Mesenchymal stem cell (in vitro differentiated cells and primary cell): ENCODE results near the gene C1QL1.

Experiments used
- DNase-seq: peaks from one replicate; pipeline ENCODE4 v3.0.0-alpha.2; 2013
- H2AFZ ChIP-seq: one replicate; pipeline ENCODE4 v1.6.1; 2013; ENCODE audit warnings: low read depth, mild to moderate bottlenecking, control low read depth, inconsistent platforms, low read length, moderate library complexity
- H2AK5ac ChIP-seq: 2 replicates; pipeline ENCODE4 v1.6.1; 2013; ENCODE audit warnings: low read length, moderate library complexity, mild to moderate bottlenecking, inconsistent platforms; ENCODE audit not compliant: severe bottlenecking
- H2BK120ac ChIP-seq: one replicate; pipeline ENCODE4 v1.6.1; 2013; ENCODE audit warnings: low read depth, mild to moderate bottlenecking, inconsistent platforms, low read length, moderate library complexity
- H2BK12ac ChIP-seq, 2 experiments: one replicate each; pipeline ENCODE4 v1.6.1; 2013; ENCODE audit warnings: inconsistent platforms in 2 of 2, low read length in 2 of 2, mild to moderate bottlenecking in 2 of 2, moderate library complexity in 2 of 2, control low read depth in 1 of 2
- H2BK15ac ChIP-seq: one replicate; pipeline ENCODE4 v1.6.1; 2013; ENCODE audit warnings: mild to moderate bottlenecking, low read depth, inconsistent platforms; ENCODE audit not compliant: poor library complexity, severe bottlenecking
- H2BK5ac ChIP-seq: 2 replicates; pipeline ENCODE4 v1.6.1; 2013; ENCODE audit warnings: low read depth, mild to moderate bottlenecking, low read length, control low read depth, inconsistent platforms; ENCODE audit not compliant: poor library complexity, severe bottlenecking
- H3K14ac ChIP-seq, 2 experiments: one replicate each; pipeline ENCODE4 v1.6.1; 2013; ENCODE audit warnings: inconsistent platforms in 2 of 2, low read length in 2 of 2, control low read depth in 1 of 2, mild to moderate bottlenecking in 1 of 2, moderate library complexity in 1 of 2
- H3K18ac ChIP-seq, 2 experiments: one replicate each; pipeline ENCODE4 v1.6.1; 2013; ENCODE audit warnings: inconsistent platforms in 2 of 2, low read length in 2 of 2, control low read depth in 1 of 2, low read depth in 1 of 2, mild to moderate bottlenecking in 1 of 2
- H3K23ac ChIP-seq, 2 experiments: one replicate each; pipeline ENCODE4 v1.6.1; 2013; ENCODE audit warnings: inconsistent platforms in 2 of 2, low read length in 2 of 2, mild to moderate bottlenecking in 2 of 2, moderate library complexity in 2 of 2, control low read depth in 1 of 2
- H3K27ac ChIP-seq: 2 replicates; pipeline ENCODE4 v1.5.1; 2013; ENCODE audit warnings: mild to moderate bottlenecking, moderate library complexity, low read length, control low read depth, inconsistent platforms; ENCODE audit not compliant: poor library complexity, severe bottlenecking
- H3K27me3 ChIP-seq, 2 experiments: 2 replicates each; pipeline versions ENCODE4 v1.6.1 to v1.7.0; 2013; ENCODE audit warnings: low read length in 2 of 2, mild to moderate bottlenecking in 2 of 2, moderate library complexity in 2 of 2, control low read depth in 1 of 2, inconsistent platforms in 1 of 2; ENCODE audit not compliant: control insufficient read depth in 1 of 2, insufficient read depth in 1 of 2
- H3K36me3 ChIP-seq, 2 experiments: 2 replicates each; pipeline versions ENCODE4 v1.6.1 to v1.7.0; 2013; ENCODE audit warnings: low read length in 2 of 2, control low read depth in 1 of 2, inconsistent platforms in 1 of 2, low read depth in 1 of 2, mild to moderate bottlenecking in 1 of 2; ENCODE audit not compliant: insufficient read depth in 2 of 2, control insufficient read depth in 1 of 2
- H3K4ac ChIP-seq, 2 experiments: one replicate each; pipeline ENCODE4 v1.6.1; 2013; ENCODE audit warnings: inconsistent platforms in 2 of 2, low read length in 2 of 2, mild to moderate bottlenecking in 2 of 2, moderate library complexity in 2 of 2, control low read depth in 1 of 2, low read depth in 1 of 2
- H3K4me1 ChIP-seq: 2 replicates; pipeline ENCODE4 v1.6.1; 2013; ENCODE audit warnings: low read depth, low read length, control low read depth; ENCODE audit not compliant: control insufficient read depth, insufficient read depth
- H3K4me2 ChIP-seq: 2 replicates; pipeline ENCODE4 v1.6.1; 2013; ENCODE audit warnings: low read length, mild to moderate bottlenecking, inconsistent platforms; ENCODE audit not compliant: poor library complexity, severe bottlenecking
- H3K4me3 ChIP-seq, 2 experiments: 2 replicates each; pipeline versions ENCODE4 v1.5.1 to v1.7.0; 2013; ENCODE audit warnings: low read length in 2 of 2, mild to moderate bottlenecking in 2 of 2, control low read depth in 1 of 2, low read depth in 1 of 2; ENCODE audit not compliant: insufficient read depth in 1 of 2
- H3K79me1 ChIP-seq: replicated peaks from 2 replicates; pipeline ENCODE4 v1.6.1; 2013; ENCODE audit warnings: mild to moderate bottlenecking, control low read depth, low read length, inconsistent platforms; ENCODE audit not compliant: poor library complexity, severe bottlenecking
- H3K9ac ChIP-seq: 2 replicates; pipeline ENCODE4 v1.7.0; 2013; ENCODE audit warnings: mild to moderate bottlenecking, low read length, moderate library complexity
- H3K9me3 ChIP-seq: 2 replicates; pipeline ENCODE4 v1.7.0; 2013; ENCODE audit warnings: mild to moderate bottlenecking, low read length; ENCODE audit not compliant: control insufficient read depth
- H4K8ac ChIP-seq: one replicate; pipeline ENCODE4 v1.6.1; 2013; ENCODE audit warnings: inconsistent platforms, mild to moderate bottlenecking, low read length, moderate library complexity
- H4K91ac ChIP-seq: one replicate; pipeline ENCODE4 v1.6.1; 2013; ENCODE audit warnings: mild to moderate bottlenecking, low read length, inconsistent platforms
- WGBS: methylation state at CpG from one replicate; pipeline ENCODE4 v1.1.7; 2013; ENCODE audit warnings: mixed read lengths; 5-methylcytosine and 5-hydroxymethylcytosine counted together

The C1QL1 gene

DNA sequence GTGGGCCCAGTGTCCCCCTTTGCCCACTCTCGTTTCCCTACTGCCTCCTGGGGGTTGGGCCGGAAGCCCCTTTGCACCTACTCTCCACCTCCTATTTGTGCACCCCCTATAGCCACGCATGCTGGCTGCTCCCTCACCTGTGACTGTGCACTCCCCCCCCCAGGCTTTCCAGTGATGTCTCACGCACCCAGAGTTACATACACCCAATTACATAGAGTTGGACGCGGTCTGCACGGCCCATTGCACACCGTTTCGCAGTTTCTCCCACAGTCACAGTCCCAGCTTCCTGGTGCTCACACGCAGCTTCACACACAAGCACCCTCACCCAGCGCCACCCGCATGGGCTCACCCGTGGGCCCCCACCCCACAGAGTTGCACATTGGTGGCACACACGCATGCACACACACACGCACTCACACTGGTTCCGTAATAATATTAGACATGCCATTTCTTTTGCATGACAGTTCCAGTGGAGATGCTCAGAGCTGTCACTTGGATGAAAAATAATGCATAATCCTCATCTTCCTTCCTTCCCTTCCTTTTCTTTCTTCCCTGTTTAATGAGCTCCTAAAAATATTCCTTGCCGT is 21.5 kb upstream of the C1QL1 start:
- H3K36me3 ChIP-seq = no peaks in the 10 kb centered on the region

DNA sequence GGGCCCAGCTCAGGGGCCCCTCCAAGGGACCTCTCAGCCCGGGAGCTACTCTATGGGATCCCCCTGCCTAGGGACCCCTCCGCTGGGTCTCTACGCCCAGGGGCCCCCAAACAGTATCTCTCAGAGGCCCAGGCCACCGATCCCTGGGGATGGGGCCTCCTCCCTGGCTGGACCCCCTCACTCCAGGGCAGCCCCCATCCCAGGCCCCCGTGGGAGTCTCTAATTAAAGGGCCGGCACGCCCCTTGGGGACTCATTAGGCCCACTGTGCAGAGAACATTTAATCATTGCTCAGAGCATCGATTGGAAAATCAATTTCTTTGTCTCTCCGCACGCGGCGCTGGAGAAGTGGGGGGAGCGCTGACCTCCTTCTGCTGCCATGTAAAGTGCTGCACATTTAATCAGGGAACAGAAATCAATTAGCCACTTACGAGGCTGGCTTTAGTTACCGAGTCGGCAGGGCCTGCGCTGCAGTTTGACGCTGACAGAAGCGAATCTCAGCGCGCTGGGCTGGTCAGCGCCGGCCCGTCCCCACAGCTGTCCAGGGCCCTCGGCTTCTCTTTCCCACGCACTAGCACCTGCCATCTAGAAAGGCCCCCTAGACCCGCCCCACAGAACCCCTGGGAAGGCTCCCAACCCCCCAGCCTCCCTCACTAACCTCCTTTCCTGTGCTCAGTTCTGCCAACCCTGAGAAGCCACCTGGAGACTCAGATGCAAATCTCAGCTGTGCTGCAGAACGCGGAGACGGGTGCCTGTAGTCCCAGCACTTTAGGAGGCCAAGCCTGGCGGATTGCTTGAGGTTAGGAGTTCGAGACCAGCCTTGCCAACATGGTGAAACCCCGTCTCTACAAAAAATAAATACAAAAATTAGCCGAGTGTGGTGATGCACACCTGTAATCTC is 20.2 kb upstream of the C1QL1 start:
- Histone ChIP-seq H3K4me2 (no peak overlapping the region), H3K27me3 (peaks cover 23 to 68% of the 10 kb centered on the region in 2 experiments), H2BK5ac (no peak overlapping the region), H3K4ac (peak overlapping the region in 1 of 2 experiments; percentile 57), H2AK5ac (no peak overlapping the region), H2BK12ac (peak overlapping the region in 1 of 2 experiments; percentile 73), H3K14ac (no peak overlapping the region), H3K18ac (peak overlapping the region; percentile 73 to 89), H3K9me3 (no peaks in the 10 kb centered on the region), H2BK15ac (peak overlapping the region; percentile 67), H3K4me1 (peaks cover 8% of the 10 kb centered on the region), H3K79me1 (no peaks in the 10 kb centered on the region), H3K4me3 (no peak overlapping the region), H4K91ac (peak overlapping the region; percentile 82), H2AFZ (peak overlapping the region; percentile 49), H3K23ac (no peak overlapping the region), H3K36me3 (no peaks in the 10 kb centered on the region), H3K9ac (no peak overlapping the region), H2BK120ac (no peak overlapping the region), H3K27ac (no peak overlapping the region), H4K8ac (peak overlapping the region; percentile 66)
- no peak for DNase-seq
- WGBS = 75% methylated on average over 34 of the region's 34 CpGs

More for the DNA sequence above, 21.5 kb upstream of the C1QL1 start:
- Histone ChIP-seq H3K4me3 (no peak overlapping the region), H3K4me2 (no peak overlapping the region), H2BK12ac (no peak overlapping the region), H3K14ac (no peak overlapping the region), H4K91ac (peak overlapping the region; percentile 29), H2BK15ac (no peak overlapping the region), H3K27ac (no peak overlapping the region), H3K9ac (no peak overlapping the region), H2BK5ac (no peak overlapping the region), H3K18ac (no peak overlapping the region), H3K27me3 (peaks cover 26 to 82% of the 10 kb centered on the region in 2 experiments), H4K8ac (no peak overlapping the region), H2AFZ (no peak overlapping the region), H2BK120ac (no peak overlapping the region), H3K23ac (no peak overlapping the region), H3K4me1 (peaks cover 8% of the 10 kb centered on the region), H3K4ac (peak overlapping the region in 1 of 2 experiments; percentile 2), H3K9me3 (no peaks in the 10 kb centered on the region), H2AK5ac (no peak overlapping the region), H3K79me1 (no peaks in the 10 kb centered on the region)
- DNase-seq = no peak
- 94% methylated on average over 16 of the region's 17 CpGs for WGBS

- Histone ChIP-seq H4K91ac (peak overlapping the region; percentile 43), H4K8ac (no peak overlapping the region), H3K27ac (no peak overlapping the region), H3K4me3 (no peak overlapping the region), H2BK5ac (no peak overlapping the region), H2AFZ (no peak overlapping the region), H3K18ac (no peak overlapping the region), H3K9ac (no peak overlapping the region), H3K14ac (peak overlapping the region in 1 of 2 experiments; percentile 62), H3K79me1 (no peaks in the 10 kb centered on the region), H2AK5ac (no peak overlapping the region), H2BK120ac (no peak overlapping the region), H2BK15ac (no peak overlapping the region), H3K9me3 (no peaks in the 10 kb centered on the region), H3K4me2 (no peak overlapping the region), H3K4me1 (peaks cover 8% of the 10 kb centered on the region), H2BK12ac (peak overlapping the region in 1 of 2 experiments; percentile 68), H3K4ac (no peak overlapping the region), H3K27me3 (peaks cover 28 to 72% of the 10 kb centered on the region in 2 experiments), H3K36me3 (no peaks in the 10 kb centered on the region), H3K23ac (no peak overlapping the region)
- WGBS = 73% methylated on average over 4 of the region's 4 CpGs
- no peak for DNase-seq
Measured at GRCh38 chr17:44983563-44983962, 15.5 kb upstream of the C1QL1 start.

GRCh38 chr17:44982113-44982702 is 14.1 kb upstream of the C1QL1 start:
- H3K18ac ChIP-seq = peak overlapping the region in 1 of 2 experiments; percentile 13
- no peak overlapping the region for H2BK15ac ChIP-seq
- H3K79me1 ChIP-seq = no peaks in the 10 kb centered on the region
- H3K36me3 ChIP-seq = no peaks in the 10 kb centered on the region
- peak overlapping the region; percentile 4 for H4K8ac ChIP-seq
- no peak overlapping the region for H2AK5ac ChIP-seq
- no peak overlapping the region for H3K23ac ChIP-seq
- no peak overlapping the region for H4K91ac ChIP-seq
- H2BK12ac ChIP-seq = peak overlapping the region in 1 of 2 experiments; percentile 17
- DNase-seq = no peak
- H3K4me2 ChIP-seq = no peak overlapping the region
- no peak overlapping the region for H3K27ac ChIP-seq
- no peak overlapping the region for H2BK5ac ChIP-seq
- no peak overlapping the region for H2BK120ac ChIP-seq
- no peak overlapping the region for H3K4ac ChIP-seq
- no peak overlapping the region for H2AFZ ChIP-seq
- H3K27me3 ChIP-seq = peaks cover 34 to 74% of the 10 kb centered on the region in 2 experiments
- peaks cover 2% of the 10 kb centered on the region for H3K4me1 ChIP-seq
- H3K14ac ChIP-seq = peak overlapping the region in 1 of 2 experiments; percentile 22
- WGBS = 98% methylated on average over 3 of the region's 3 CpGs
- H3K9ac ChIP-seq = no peak overlapping the region
- H3K4me3 ChIP-seq = no peak overlapping the region
- H3K9me3 ChIP-seq = no peaks in the 10 kb centered on the region
